Caco-2 (cell line): ENCODE measurements around the gene TOMM34. TPM values are rescaled to one million over a fixed set of nuclear protein-coding genes. Genes with fewer than 3 reads are reported as not detected.

Experiments used
- BruUV-seq: library from RNA; stranded (reverse); fragments of 400-500 nt; replicated peaks from 2 replicates; lab custom pipeline; 2021; lab: Mats Ljungman, UMichigan
- CTCF ChIA-PET: fragments of 300-600 bp; sonication (Branson Sonifier 250); formaldehyde crosslinking; loops from one replicate; lab custom pipeline; 2022; ENCODE audit warnings: antibody characterized with exemption; lab: Charles Lee
- POLR2A ChIA-PET: fragments of 300-600 bp; sonication (Branson Sonifier 250); formaldehyde crosslinking; loops from one replicate; lab custom pipeline; 2022; ENCODE audit warnings: antibody characterized with exemption; lab: Charles Lee
- DNase-seq, 2 experiments: peaks; one replicate each; pipeline versions ENCODE4 v3.0.0 to v3.0.0-alpha.2; 2020 to 2022
- H3K27me3 ChIP-seq: replicated peaks from 2 replicates; pipeline ENCODE4 v1.6.0; 2011; ENCODE audit warnings: low read length; ENCODE audit not compliant: control insufficient read depth, insufficient read depth
- H3K36me3 ChIP-seq: 2 replicates; pipeline ENCODE4 v1.5.1; 2011; ENCODE audit warnings: low read length; ENCODE audit not compliant: control insufficient read depth, insufficient read depth
- H3K4me1 ChIP-seq: fragments of 250-450 bp; sonication (Bioruptor Pico); 2 replicates; pipeline ENCODE4 v1.5.1; 2020; ENCODE audit warnings: mild to moderate bottlenecking
- H3K4me3 ChIP-seq: 2 replicates; pipeline ENCODE4 v1.5.1; 2011; ENCODE audit warnings: low read depth, mild to moderate bottlenecking, control low read depth, low read length
- H3K9me3 ChIP-seq: fragments of 250-450 bp; sonication (Bioruptor Pico); 2 replicates; pipeline ENCODE4 v1.5.1; 2020; ENCODE audit warnings: mild to moderate bottlenecking, moderate library complexity
- H3K27ac Mint-ChIP-seq: one replicate; pipeline ENCODE4 v1.8.0; 2022; ENCODE audit warnings: mixed read lengths; ENCODE audit not compliant: unreplicated experiment
- H3K27me3 Mint-ChIP-seq: one replicate; pipeline ENCODE4 v1.8.0; 2022; ENCODE audit warnings: mixed read lengths; ENCODE audit not compliant: insufficient read depth, unreplicated experiment
- H3K36me3 Mint-ChIP-seq: one replicate; pipeline ENCODE4 v1.8.0; 2022; ENCODE audit warnings: mild to moderate bottlenecking, mixed read lengths; ENCODE audit not compliant: insufficient read depth, unreplicated experiment
- H3K4me1 Mint-ChIP-seq: one replicate; pipeline ENCODE4 v1.8.0; 2022; ENCODE audit warnings: low read depth, mixed read lengths; ENCODE audit not compliant: unreplicated experiment
- H3K4me3 Mint-ChIP-seq: one replicate; pipeline ENCODE4 v1.8.0; 2022; ENCODE audit warnings: mild to moderate bottlenecking, moderate library complexity, mixed read lengths; ENCODE audit not compliant: unreplicated experiment
- H3K9me3 Mint-ChIP-seq: one replicate; pipeline ENCODE4 v1.8.0; 2022; ENCODE audit warnings: mixed read lengths; ENCODE audit not compliant: unreplicated experiment
- intact Hi-C: fragments of 100-400 bp; cut with micrococcal nuclease; formaldehyde crosslinking; loops from one replicate; pipeline ENCODE4 v1.10.0; 2022; ENCODE audit not compliant: unreplicated experiment
- total RNA-seq: library from RNA; stranded (reverse); gene quantifications from 2 replicates; pipeline ENCODE4 v1.2.3, GENCODE V29; 2022
- TF ChIP-seq, protein P1 (sequence below), 2 experiments: fragments of 200-600 bp in 1 of 2; IDR thresholded peaks; 1 replicate in 1 of 2; 2 replicates in 1 of 2; pipeline versions ENCODE4 v1.5.1 to v1.8.0; 2011 to 2022; ENCODE audit warnings: antibody characterized with exemption in 1 of 2, control low read depth in 1 of 2, inconsistent platforms in 1 of 2, low read depth in 1 of 2, low read length in 1 of 2, mild to moderate bottlenecking in 1 of 2, moderate library complexity in 1 of 2; ENCODE audit not compliant: insufficient read depth in 1 of 2, severe bottlenecking in 1 of 2, unreplicated experiment in 1 of 2

The TOMM34 gene
- total RNA-seq, 1 experiment from 2014 or later: 139 TPM

DNA sequence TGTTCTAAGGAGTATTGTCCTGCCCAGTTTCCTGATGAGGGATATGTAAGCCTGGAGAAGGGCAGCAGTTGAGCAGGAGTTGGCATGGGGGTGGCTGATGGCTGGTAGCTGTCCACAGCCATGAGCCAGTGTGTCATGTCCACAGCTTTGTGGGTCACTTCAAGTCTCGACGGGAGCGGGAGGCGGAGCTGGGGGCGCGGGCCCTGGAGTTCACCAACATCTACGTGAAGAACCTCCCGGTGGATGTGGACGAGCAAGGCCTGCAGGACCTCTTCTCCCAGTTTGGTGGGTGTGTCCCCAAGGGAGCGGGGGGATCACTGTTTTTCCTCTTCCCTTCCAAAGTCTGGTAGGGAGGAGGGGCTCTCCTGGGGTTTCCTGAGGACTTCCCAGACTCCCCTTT lies 41.4 kb downstream of the TOMM34 start:
- peaks cover 4% of the 10 kb centered on the region; the same call in 1 of the 2 replicates for H3K36me3 ChIP-seq
- Mint-ChIP-seq H3K4me3 (no peak overlapping the region), H3K4me1 (no peaks in the 10 kb centered on the region), H3K27ac (no peak overlapping the region), H3K36me3 (peaks cover 95% of the 10 kb centered on the region), H3K9me3 (no peaks in the 10 kb centered on the region), H3K27me3 (no peaks in the 10 kb centered on the region)
- intact Hi-C loops: no loop called here
- peak in 1 of 2 experiments; percentile 42 for DNase-seq
- H3K9me3 ChIP-seq: no peaks in the 10 kb centered on the region
- CTCF ChIA-PET: no interaction called here
- no peak overlapping the region for H3K4me3 ChIP-seq
- TF ChIP-seq, protein P1, sequence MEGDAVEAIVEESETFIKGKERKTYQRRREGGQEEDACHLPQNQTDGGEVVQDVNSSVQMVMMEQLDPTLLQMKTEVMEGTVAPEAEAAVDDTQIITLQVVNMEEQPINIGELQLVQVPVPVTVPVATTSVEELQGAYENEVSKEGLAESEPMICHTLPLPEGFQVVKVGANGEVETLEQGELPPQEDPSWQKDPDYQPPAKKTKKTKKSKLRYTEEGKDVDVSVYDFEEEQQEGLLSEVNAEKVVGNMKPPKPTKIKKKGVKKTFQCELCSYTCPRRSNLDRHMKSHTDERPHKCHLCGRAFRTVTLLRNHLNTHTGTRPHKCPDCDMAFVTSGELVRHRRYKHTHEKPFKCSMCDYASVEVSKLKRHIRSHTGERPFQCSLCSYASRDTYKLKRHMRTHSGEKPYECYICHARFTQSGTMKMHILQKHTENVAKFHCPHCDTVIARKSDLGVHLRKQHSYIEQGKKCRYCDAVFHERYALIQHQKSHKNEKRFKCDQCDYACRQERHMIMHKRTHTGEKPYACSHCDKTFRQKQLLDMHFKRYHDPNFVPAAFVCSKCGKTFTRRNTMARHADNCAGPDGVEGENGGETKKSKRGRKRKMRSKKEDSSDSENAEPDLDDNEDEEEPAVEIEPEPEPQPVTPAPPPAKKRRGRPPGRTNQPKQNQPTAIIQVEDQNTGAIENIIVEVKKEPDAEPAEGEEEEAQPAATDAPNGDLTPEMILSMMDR (IDR thresholded peaks at IDR 0.05; ENCODE audit: insufficient read depth in 1 of 2, low read depth in 1 of 2, low read length in 1 of 2, severe bottlenecking in 1 of 2, unreplicated experiment in 1 of 2): no peak
- H3K27me3 ChIP-seq: no peaks in the 10 kb centered on the region
- no peaks in the 10 kb centered on the region for H3K4me1 ChIP-seq
- POLR2A ChIA-PET: interaction anchor here (0.5 kb wide), 1 partner anchor 52 kb away, joined by 3 read pairs; no protein-coding TSS in a partner anchor
- BruUV-seq: no TSS peak

DNA sequence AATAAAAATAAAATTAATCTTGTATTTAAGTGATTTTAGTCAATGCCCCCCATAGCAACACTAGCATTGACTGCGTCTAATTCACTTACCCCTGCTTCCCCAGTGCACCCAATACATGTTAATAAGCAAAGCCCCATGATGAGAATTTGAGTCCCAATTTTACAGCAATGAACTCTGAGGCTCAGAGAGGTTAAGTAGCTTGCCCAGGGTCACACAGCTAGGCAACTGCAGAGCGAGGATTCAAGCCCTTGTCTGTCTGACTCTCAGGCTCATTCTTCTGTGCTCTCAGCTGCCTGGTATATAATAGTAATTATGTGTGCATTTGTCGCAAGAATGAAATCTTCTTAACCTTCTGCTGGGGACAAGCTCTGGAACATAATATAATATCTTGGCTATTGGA lies 41.9 kb downstream of the TOMM34 start:
- ChIA-PET POLR2A (interaction anchor here (0.5 kb wide), 1 partner anchor 52 kb away, joined by 3 read pairs; no protein-coding TSS in a partner anchor), CTCF (no interaction called here)
- Histone ChIP-seq H3K36me3 (peaks cover 4% of the 10 kb centered on the region; the same call in 1 of the 2 replicates), H3K4me3 (no peak overlapping the region), H3K4me1 (no peaks in the 10 kb centered on the region), H3K9me3 (no peaks in the 10 kb centered on the region), H3K27me3 (no peaks in the 10 kb centered on the region)
- no peaks in the 10 kb centered on the region for H3K9me3 Mint-ChIP-seq
- intact Hi-C loops: no loop called here
- H3K27me3 Mint-ChIP-seq: no peaks in the 10 kb centered on the region
- H3K4me1 Mint-ChIP-seq: no peaks in the 10 kb centered on the region
- no TSS peak for BruUV-seq
- no peak overlapping the region for H3K27ac Mint-ChIP-seq
- H3K36me3 Mint-ChIP-seq: peaks cover 95% of the 10 kb centered on the region
- DNase-seq: no peak
- H3K4me3 Mint-ChIP-seq: no peak overlapping the region
- TF ChIP-seq, protein P1 (IDR thresholded peaks at IDR 0.05; ENCODE audit: insufficient read depth in 1 of 2, low read depth in 1 of 2, low read length in 1 of 2, severe bottlenecking in 1 of 2, unreplicated experiment in 1 of 2): no peak

DNA sequence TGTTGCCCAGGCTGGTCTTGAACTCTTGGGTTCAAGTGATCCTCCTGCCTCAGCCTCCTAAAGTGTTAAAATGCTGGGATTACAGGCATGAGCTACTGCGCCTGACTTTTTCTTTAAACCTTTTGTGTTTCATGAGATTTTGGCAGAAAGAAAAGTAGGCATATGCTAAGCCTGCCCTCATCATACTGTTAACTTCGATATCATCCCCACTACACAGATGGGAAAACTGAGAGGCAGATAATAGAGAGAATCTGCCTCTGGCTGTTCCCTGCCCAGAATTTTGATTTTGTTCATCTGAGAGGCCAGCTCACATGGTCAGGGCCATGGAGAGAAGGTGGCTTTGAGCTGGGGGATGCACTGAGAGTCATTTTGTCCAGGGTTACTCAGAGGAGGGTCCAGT lies 42.8 kb downstream of the TOMM34 start:
- intact Hi-C loops: no loop called here
- Mint-ChIP-seq H3K9me3 (no peaks in the 10 kb centered on the region), H3K27me3 (no peaks in the 10 kb centered on the region), H3K27ac (no peak overlapping the region), H3K36me3 (peaks cover 95% of the 10 kb centered on the region), H3K4me1 (peaks cover 4% of the 10 kb centered on the region), H3K4me3 (no peak overlapping the region)
- Histone ChIP-seq H3K36me3 (peaks cover 7% of the 10 kb centered on the region), H3K4me3 (no peak overlapping the region), H3K27me3 (no peaks in the 10 kb centered on the region), H3K4me1 (peaks cover 3% of the 10 kb centered on the region), H3K9me3 (no peaks in the 10 kb centered on the region)
- TF ChIP-seq, protein P1 (IDR thresholded peaks at IDR 0.05; ENCODE audit: insufficient read depth in 1 of 2, low read depth in 1 of 2, low read length in 1 of 2, severe bottlenecking in 1 of 2, unreplicated experiment in 1 of 2): no peak
- peak in 1 of 2 experiments; percentile 16 for DNase-seq
- CTCF ChIA-PET: interaction anchor here (0.7 kb wide), 1 partner anchor 142 kb away, joined by 4 read pairs; no protein-coding TSS in a partner anchor
- BruUV-seq: no TSS peak
- POLR2A ChIA-PET: no interaction called here
